ENCODE results near the gene LRRC14B. TPM values are rescaled to one million over a fixed set of nuclear protein-coding genes. Genes with fewer than 3 reads are reported as not detected.

The LRRC14B gene
- total and polyA plus RNA-seq, 2 of the 13 experiments (the other 11 are each of a cell fraction or from before 2014, with no cell fraction given): not detected

DNA sequence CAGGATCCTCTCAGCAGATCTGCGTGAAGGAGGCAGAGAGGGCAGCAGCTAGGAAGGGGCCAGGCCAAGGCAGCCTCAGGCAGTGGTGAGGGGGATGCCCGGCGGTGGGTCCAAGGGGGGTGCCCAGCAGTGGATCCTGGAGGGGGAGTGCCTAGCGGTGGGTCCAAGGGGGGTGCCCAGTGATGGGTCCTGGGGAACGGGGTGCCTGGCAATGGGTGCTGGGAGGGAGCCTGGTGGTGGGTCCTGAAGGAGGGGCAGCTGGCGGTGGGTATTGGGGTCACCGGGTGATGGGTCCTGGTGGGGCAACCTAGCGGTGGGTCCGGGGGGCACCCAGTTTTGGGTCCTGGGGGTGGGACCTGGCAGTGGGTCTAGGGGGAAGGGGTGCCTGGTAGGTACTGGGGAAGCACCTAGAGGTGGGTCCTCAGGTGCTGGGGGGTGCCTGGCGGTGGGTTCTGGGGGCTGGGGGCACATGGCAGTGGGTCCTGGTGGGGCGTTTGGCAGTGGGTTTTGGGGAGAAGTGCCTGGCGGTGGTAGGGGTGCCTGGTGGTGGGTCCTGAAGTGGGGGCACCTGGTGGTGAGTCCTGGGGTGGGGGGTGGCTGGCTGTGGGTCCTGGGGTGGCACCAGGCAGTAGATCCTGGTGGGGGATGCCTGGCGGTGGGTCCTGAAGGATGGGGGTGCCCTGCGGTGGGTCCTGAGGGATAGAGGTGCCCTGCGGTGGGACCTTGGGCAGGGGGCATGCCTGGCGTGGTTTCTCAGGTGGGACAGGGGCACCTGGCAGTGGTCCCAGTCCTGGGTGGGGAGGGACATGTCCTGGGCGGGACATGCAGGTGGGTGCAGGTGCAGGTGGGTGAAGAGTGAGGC, 1.9 kb downstream of the LRRC14B start (continued):
- TF ChIP-seq ZZZ3 (CRISPR knock-in tag; IDR thresholded peaks at IDR 0.05; ENCODE audit: borderline replicate concordance): no peak
- TF ChIP-seq NFE2L1 (CRISPR knock-in tag; IDR thresholded peaks at IDR 0.05; ENCODE audit: borderline replicate concordance): no peak
- TF ChIP-seq, protein P1, sequence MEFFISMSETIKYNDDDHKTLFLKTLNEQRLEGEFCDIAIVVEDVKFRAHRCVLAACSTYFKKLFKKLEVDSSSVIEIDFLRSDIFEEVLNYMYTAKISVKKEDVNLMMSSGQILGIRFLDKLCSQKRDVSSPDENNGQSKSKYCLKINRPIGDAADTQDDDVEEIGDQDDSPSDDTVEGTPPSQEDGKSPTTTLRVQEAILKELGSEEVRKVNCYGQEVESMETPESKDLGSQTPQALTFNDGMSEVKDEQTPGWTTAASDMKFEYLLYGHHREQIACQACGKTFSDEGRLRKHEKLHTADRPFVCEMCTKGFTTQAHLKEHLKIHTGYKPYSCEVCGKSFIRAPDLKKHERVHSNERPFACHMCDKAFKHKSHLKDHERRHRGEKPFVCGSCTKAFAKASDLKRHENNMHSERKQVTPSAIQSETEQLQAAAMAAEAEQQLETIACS (CRISPR knock-in tag; IDR thresholded peaks at IDR 0.05): no peak
- TF ChIP-seq ISX (CRISPR knock-in tag; conservative IDR thresholded peaks at IDR 0.05): no peak
- no peak for TF ChIP-seq GATA4 (IDR thresholded peaks at IDR 0.05; ENCODE audit: borderline replicate concordance, low read depth)
- TF ChIP-seq ZNF12 (CRISPR knock-in tag; IDR thresholded peaks at IDR 0.05): no peak
- TF ChIP-seq, protein P2, sequence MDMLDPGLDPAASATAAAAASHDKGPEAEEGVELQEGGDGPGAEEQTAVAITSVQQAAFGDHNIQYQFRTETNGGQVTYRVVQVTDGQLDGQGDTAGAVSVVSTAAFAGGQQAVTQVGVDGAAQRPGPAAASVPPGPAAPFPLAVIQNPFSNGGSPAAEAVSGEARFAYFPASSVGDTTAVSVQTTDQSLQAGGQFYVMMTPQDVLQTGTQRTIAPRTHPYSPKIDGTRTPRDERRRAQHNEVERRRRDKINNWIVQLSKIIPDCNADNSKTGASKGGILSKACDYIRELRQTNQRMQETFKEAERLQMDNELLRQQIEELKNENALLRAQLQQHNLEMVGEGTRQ (IDR thresholded peaks at IDR 0.05; ENCODE audit: low read depth, low read length): no peak
- TF ChIP-seq, protein P2 (CRISPR knock-in tag; IDR thresholded peaks at IDR 0.05; ENCODE audit: borderline replicate concordance): no peak
- no peak for TF ChIP-seq EHMT2 (IDR thresholded peaks at IDR 0.05; ENCODE audit: borderline replicate concordance, low read depth, low read length)
